Measurements from ENCODE around the gene ZBTB4.

ZBTB4 gene

GRCh38 chr17:7448461-7448860, 31.0 kb downstream of the ZBTB4 start:
- no peak for DNase-seq (ENCODE audit: low read depth)
- no peak overlapping the region for H3K4me3 ChIP-seq (ENCODE audit: control insufficient read depth, low read depth, low read length)
- TF ChIP-seq, protein P1, sequence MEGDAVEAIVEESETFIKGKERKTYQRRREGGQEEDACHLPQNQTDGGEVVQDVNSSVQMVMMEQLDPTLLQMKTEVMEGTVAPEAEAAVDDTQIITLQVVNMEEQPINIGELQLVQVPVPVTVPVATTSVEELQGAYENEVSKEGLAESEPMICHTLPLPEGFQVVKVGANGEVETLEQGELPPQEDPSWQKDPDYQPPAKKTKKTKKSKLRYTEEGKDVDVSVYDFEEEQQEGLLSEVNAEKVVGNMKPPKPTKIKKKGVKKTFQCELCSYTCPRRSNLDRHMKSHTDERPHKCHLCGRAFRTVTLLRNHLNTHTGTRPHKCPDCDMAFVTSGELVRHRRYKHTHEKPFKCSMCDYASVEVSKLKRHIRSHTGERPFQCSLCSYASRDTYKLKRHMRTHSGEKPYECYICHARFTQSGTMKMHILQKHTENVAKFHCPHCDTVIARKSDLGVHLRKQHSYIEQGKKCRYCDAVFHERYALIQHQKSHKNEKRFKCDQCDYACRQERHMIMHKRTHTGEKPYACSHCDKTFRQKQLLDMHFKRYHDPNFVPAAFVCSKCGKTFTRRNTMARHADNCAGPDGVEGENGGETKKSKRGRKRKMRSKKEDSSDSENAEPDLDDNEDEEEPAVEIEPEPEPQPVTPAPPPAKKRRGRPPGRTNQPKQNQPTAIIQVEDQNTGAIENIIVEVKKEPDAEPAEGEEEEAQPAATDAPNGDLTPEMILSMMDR (IDR thresholded peaks at IDR 0.05; ENCODE audit: control insufficient read depth, insufficient read depth, low read depth, low read length, missing control alignments), result no peak

GRCh38 chr17:7445619-7445968, 33.8 kb downstream of the ZBTB4 start:
- DNase-seq (ENCODE audit: low read depth), result no peak
- H3K4me3 ChIP-seq (ENCODE audit: control insufficient read depth, low read depth, low read length), result peak overlapping the region; percentile 45
- TF ChIP-seq, protein P1 (IDR thresholded peaks at IDR 0.05; ENCODE audit: control insufficient read depth, insufficient read depth, low read depth, low read length, missing control alignments), result no peak

GRCh38 chr17:7444682-7445618, 34.5 kb downstream of the ZBTB4 start, which contains the start of gene CHRNB1:
Gene CHRNB1 (plus strand): TSS chr17:7445061. CDS start chr17:7445128, 67 bp downstream.
- peak within 1 kb of the TSS; percentile 45 for H3K4me3 ChIP-seq (ENCODE audit: control insufficient read depth, low read depth, low read length)
- DNase-seq (ENCODE audit: low read depth), result no peak
- TF ChIP-seq, protein P1 (IDR thresholded peaks at IDR 0.05; ENCODE audit: control insufficient read depth, insufficient read depth, low read depth, low read length, missing control alignments), result no peak

- H3K4me3 ChIP-seq (ENCODE audit: control insufficient read depth, low read depth, low read length), result no peak overlapping the region
- DNase-seq (ENCODE audit: low read depth), result no peak
- TF ChIP-seq, protein P1 (IDR thresholded peaks at IDR 0.05; ENCODE audit: control insufficient read depth, insufficient read depth, low read depth, low read length, missing control alignments), result no peak
Observed at GRCh38 chr17:7443499-7444485, 35.6 kb downstream of the ZBTB4 start.

DNA sequence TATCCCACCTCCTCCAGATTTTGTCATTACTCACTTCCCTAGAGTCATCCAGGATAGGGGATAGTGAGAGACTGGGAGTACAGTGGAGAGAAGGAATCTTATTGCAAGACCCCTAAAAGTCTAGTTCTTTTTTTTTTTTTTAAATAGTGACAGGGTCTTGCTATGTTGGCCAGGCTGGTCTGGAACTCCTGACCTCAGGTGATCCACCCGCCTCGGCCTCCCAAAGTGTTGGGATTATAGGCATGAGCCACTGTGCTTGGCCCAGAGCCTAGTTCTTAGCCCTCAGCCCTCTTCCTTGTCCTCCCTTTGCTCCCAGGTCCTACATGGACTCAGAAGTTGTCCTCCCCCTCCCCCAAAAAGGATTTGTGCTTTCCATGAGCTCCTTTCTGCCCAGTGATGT, 37.3 kb downstream of the ZBTB4 start:
- H3K4me3 ChIP-seq (ENCODE audit: control insufficient read depth, low read depth, low read length), result no peak overlapping the region
- TF ChIP-seq, protein P1 (IDR thresholded peaks at IDR 0.05; ENCODE audit: control insufficient read depth, insufficient read depth, low read depth, low read length, missing control alignments), result no peak
- no peak for DNase-seq (ENCODE audit: low read depth)

DNA sequence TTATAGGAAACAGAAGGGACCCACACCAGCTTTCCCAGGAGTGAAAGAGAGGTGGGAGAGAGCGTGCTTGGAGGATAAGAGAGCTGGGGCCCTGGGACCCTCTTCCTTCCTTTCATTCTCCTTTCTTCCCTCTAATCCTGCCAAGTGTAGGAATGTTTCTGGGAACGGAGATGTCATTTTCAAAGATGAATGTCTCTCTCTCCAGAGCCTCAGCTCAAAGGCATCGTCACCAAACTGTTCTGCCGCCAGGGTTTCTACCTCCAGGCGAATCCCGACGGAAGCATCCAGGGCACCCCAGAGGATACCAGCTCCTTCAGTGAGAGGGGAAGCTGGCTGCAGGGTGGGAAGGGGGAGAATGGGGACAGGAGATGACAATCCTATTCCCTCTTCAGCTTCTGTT, 38.2 kb downstream of the ZBTB4 start:
- H3K4me3 ChIP-seq (ENCODE audit: control insufficient read depth, low read depth, low read length), result no peak overlapping the region
- TF ChIP-seq, protein P1 (IDR thresholded peaks at IDR 0.05; ENCODE audit: control insufficient read depth, insufficient read depth, low read depth, low read length, missing control alignments), result no peak
- no peak for DNase-seq (ENCODE audit: low read depth)

All from AG09309 (cell line).